ENCODE data around the gene ST7. TPM values are rescaled to one million over a fixed set of nuclear protein-coding genes. Genes with fewer than 3 reads are reported as not detected.

Gene ST7
- total RNA-seq, 1 experiment from 2014 or later, result 12.9 TPM

DNA sequence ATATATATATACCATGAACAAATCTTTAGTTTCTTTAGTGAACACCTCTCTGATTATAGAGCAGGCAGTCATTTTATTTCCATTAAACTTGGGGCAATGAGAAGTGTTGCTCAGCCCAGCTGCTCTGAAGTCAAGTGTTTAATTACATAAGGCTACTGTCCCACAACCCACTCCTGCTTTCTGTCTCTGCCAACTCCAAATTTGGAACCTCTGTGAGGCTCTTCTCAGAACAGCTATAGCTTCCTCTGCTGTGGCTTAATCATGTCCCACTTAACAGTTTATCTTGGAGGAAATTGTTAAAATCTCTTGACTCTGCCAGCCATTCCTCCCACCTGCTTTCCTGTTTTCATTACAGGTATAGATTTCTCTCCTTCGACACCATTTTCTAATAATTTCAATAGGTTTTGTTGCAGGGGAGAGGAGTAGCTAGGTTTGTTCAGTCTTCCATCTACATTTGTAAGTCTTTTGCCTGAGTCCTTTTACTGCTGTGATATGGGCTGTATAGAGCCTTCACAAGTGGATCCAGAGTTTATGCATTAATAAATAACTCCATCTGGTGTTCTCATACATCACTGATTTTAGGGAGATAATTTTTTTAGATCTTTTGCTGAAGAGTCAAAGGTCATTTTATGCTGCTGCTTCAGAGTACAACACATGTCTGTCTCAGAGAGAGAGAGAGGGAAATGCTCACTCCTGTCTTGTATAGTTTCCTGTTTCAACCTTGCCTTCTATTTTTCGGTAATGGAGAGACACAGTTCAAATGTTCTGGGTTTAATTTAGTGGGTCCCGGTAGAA, 199.1 kb downstream of the ST7 start:
- Histone ChIP-seq H3K4me1 (ENCODE audit: insufficient read depth, low read length) (peaks cover 13% of the 10 kb centered on the region), H3K14ac (ENCODE audit: insufficient read depth, low read length) (no peak overlapping the region), H2BK12ac (ENCODE audit: insufficient read length, low read depth, low read length) (no peak overlapping the region), H2AFZ (ENCODE audit: low read length) (no peak overlapping the region), H4K91ac (ENCODE audit: insufficient read length, low read depth, low read length) (no peak overlapping the region), H3T11ph (ENCODE audit: low read length) (no peak overlapping the region), H3K4me2 (ENCODE audit: insufficient read depth, insufficient read length, low read length) (no peak overlapping the region), H2BK5ac (ENCODE audit: insufficient read length, low read length) (no peak overlapping the region), H3K23ac (ENCODE audit: insufficient read length, low read depth, low read length) (no peak overlapping the region), H4K8ac (replicated peaks; ENCODE audit: insufficient read length, low read depth, low read length) (no peak overlapping the region), H2BK20ac (ENCODE audit: low read depth, low read length, poor library complexity, severe bottlenecking) (no peak overlapping the region), H3K9ac (ENCODE audit: extremely low read depth, insufficient read length, low read length) (no peak overlapping the region), H3K27me3 (ENCODE audit: insufficient read depth, low read length) (no peaks in the 10 kb centered on the region), H2BK120ac (ENCODE audit: low read depth, low read length, poor library complexity, severe bottlenecking) (no peak overlapping the region), H4K5ac (ENCODE audit: insufficient read length, low read depth, low read length) (no peak overlapping the region), H2AK5ac (ENCODE audit: insufficient read length, low read length) (no peak overlapping the region), H3K9me3 (ENCODE audit: control insufficient read depth, low read depth, low read length) (no peaks in the 10 kb centered on the region), H3K4ac (ENCODE audit: low read depth, low read length) (no peak overlapping the region), H3K79me1 (ENCODE audit: insufficient read depth, low read depth, low read length, poor library complexity, severe bottlenecking) (no peaks in the 10 kb centered on the region), H3K27ac (ENCODE audit: insufficient read length, low read depth, low read length) (no peak overlapping the region), H3K23me2 (ENCODE audit: insufficient read length, low read depth, low read length, poor library complexity, severe bottlenecking) (no peaks in the 10 kb centered on the region), H4K20me1 (ENCODE audit: control insufficient read depth, insufficient read depth, insufficient read length) (no peaks in the 10 kb centered on the region), H3K56ac (ENCODE audit: insufficient read length, low read depth, low read length) (no peak overlapping the region), H3K79me2 (ENCODE audit: insufficient read depth, low read length) (no peaks in the 10 kb centered on the region), H3K18ac (ENCODE audit: insufficient read length, low read depth, low read length) (no peak overlapping the region), H2BK15ac (ENCODE audit: low read depth, low read length) (no peak overlapping the region)
- Mint-ChIP-seq H3K27me3 (ENCODE audit: low read depth) (no peaks in the 10 kb centered on the region), H3K4me3 (no peak overlapping the region), H3K9me3 (no peaks in the 10 kb centered on the region), H3K27ac (no peak overlapping the region), H3K36me3 (ENCODE audit: insufficient read depth in 1 of 3, low read depth in 3 of 3) (no peaks in the 10 kb centered on the region), H3K4me1 (peaks cover 10 to 12% of the 10 kb centered on the region in 2 experiments)
- no CpG with 5 or more reads among the region's 3 CpGs for WGBS (ENCODE audit: extremely low coverage, insufficient read length, low lambda C conversion rate)
- no peak for DNase-seq
- TF ChIP-seq, protein P1, sequence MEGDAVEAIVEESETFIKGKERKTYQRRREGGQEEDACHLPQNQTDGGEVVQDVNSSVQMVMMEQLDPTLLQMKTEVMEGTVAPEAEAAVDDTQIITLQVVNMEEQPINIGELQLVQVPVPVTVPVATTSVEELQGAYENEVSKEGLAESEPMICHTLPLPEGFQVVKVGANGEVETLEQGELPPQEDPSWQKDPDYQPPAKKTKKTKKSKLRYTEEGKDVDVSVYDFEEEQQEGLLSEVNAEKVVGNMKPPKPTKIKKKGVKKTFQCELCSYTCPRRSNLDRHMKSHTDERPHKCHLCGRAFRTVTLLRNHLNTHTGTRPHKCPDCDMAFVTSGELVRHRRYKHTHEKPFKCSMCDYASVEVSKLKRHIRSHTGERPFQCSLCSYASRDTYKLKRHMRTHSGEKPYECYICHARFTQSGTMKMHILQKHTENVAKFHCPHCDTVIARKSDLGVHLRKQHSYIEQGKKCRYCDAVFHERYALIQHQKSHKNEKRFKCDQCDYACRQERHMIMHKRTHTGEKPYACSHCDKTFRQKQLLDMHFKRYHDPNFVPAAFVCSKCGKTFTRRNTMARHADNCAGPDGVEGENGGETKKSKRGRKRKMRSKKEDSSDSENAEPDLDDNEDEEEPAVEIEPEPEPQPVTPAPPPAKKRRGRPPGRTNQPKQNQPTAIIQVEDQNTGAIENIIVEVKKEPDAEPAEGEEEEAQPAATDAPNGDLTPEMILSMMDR (conservative IDR thresholded peaks at IDR 0.05), result no peak
